Mucosa of stomach (tissue), 1 donor: ENCODE results near the gene PHETA1.

Source experiments
- H3K27me3 ChIP-seq: one replicate; pipeline ENCODE4 v1.7.0; 2013; ENCODE audit warnings: mild to moderate bottlenecking, low read length; ENCODE audit not compliant: control insufficient read depth, insufficient read depth
- H3K36me3 ChIP-seq: one replicate; pipeline ENCODE4 v1.7.0; 2013; ENCODE audit warnings: low read length; ENCODE audit not compliant: control insufficient read depth, insufficient read depth
- H3K4me1 ChIP-seq: one replicate; pipeline ENCODE4 v1.7.0; 2013; ENCODE audit warnings: mild to moderate bottlenecking, low read length; ENCODE audit not compliant: control insufficient read depth, insufficient read depth
- H3K4me3 ChIP-seq: one replicate; pipeline ENCODE4 v1.7.0; 2013; ENCODE audit warnings: low read length
- H3K9ac ChIP-seq: one replicate; pipeline ENCODE4 v1.7.0; 2013; ENCODE audit warnings: mild to moderate bottlenecking, low read length, moderate library complexity
- H3K9me3 ChIP-seq: one replicate; pipeline ENCODE4 v1.7.0; 2013; ENCODE audit warnings: mild to moderate bottlenecking, low read length, moderate library complexity; ENCODE audit not compliant: control insufficient read depth
- donor health status: Pancreatic carcinoma.

The PHETA1 gene, protein sequence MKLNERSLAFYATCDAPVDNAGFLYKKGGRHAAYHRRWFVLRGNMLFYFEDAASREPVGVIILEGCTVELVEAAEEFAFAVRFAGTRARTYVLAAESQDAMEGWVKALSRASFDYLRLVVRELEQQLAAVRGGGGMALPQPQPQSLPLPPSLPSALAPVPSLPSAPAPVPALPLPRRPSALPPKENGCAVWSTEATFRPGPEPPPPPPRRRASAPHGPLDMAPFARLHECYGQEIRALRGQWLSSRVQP

DNA sequence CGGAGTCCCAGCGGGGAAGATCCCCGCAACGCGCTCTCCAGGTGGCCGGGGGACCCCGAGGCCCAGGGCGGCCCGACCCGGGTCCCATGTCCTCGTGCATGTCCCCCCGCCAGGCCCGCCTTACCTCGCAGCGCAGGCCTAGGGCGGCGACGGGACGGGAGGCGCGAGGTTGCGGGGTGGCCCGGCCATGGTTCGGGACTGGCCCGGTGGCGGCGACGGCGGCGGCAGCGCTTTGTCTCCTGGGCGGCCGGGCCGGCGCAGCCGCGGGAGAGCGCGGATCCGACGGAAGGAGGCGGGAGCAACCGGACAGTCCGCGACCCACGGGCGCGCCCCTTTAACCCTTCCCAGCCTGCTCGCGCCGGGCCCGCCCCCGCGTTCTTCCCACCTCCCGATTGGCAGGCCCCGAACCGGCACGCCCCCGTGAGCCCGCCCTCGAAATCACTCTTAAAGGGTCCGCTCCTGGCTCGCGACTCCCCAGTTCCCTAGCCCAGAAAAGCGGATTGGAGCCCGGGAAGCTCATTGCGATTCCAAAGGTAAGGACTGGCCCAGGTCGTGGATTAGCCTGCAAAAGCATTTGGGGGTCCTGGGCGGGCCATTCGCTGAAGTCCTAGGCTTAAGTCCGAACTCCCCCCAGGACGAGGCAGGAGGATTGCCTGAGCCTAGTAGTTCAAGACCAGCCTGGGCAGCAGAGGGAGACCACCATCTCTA lies at the start of gene PHETA1:
TSS of gene PHETA1 (minus strand) at position 308 of the 708 bp plus-strand sequence. CDS start 5,668 bp downstream, outside the sequence.
- Histone ChIP-seq H3K4me1 (peaks cover 34% of the 10 kb centered on the region), H3K4me3 (peak within 1 kb of the TSS; percentile 63), H3K9ac (peak within 1 kb of the TSS; percentile 86), H3K9me3 (no peaks in the 10 kb centered on the region), H3K27me3 (no peaks in the 10 kb centered on the region), H3K36me3 (no peaks in the 10 kb centered on the region)

DNA sequence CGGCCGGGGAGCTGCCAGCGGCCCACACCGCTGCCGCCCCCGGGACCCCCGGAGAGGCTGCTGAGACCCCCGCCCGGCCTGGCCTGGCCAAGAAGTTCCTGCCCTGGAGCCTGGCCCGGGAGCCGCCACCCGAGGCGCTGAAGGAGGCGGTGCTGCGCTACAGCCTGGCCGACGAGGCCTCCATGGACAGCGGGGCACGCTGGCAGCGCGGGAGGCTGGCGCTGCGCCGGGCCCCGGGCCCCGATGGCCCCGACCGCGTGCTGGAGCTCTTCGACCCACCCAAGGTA lies 49.6 kb upstream of the PHETA1 start:
- no peaks in the 10 kb centered on the region for H3K36me3 ChIP-seq
- no peak overlapping the region for H3K9ac ChIP-seq
- no peak overlapping the region for H3K4me3 ChIP-seq
- no peaks in the 10 kb centered on the region for H3K27me3 ChIP-seq
- H3K9me3 ChIP-seq = no peaks in the 10 kb centered on the region
- H3K4me1 ChIP-seq = no peaks in the 10 kb centered on the region

DNA sequence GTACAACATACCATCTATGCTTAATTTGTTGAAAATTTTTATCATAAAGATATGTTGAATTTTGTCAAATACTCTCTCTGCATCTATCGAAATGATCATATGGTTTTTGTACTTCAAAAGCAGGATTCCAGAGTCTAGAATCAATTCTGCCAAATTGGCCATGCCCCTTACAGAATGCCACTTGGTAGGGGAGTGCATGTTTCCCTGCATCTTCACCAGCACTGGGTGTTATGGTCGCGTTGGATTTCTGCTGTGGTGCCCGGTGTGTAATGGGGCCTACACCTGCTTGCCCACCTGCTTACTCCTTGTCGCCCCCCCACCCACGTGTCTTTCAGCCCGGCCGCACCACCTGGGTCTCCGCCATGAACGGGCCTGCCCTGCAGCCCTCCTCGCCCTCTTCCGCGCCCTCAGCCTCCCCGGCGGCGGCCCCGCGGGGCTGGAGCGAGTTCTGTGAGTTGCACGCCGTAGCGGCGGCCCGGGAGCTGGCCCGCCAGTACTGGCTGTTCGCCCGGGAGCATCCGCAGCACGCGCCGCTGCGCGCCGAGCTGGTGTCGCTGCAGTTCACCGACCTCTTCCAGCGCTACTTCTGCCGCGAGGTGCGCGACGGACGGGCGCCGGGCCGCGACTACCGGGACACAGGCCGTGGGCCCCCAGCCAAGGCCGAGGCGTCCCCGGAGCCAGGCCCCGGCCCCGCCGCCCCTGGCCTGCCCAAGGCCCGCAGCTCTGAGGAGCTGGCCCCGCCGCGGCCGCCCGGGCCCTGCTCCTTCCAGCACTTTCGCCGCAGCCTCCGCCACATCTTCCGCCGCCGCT lies 49.1 kb upstream of the PHETA1 start:
- H3K4me1 ChIP-seq = no peaks in the 10 kb centered on the region
- H3K9ac ChIP-seq = no peak overlapping the region
- H3K36me3 ChIP-seq = no peaks in the 10 kb centered on the region
- no peak overlapping the region for H3K4me3 ChIP-seq
- no peaks in the 10 kb centered on the region for H3K9me3 ChIP-seq
- H3K27me3 ChIP-seq = no peaks in the 10 kb centered on the region

DNA sequence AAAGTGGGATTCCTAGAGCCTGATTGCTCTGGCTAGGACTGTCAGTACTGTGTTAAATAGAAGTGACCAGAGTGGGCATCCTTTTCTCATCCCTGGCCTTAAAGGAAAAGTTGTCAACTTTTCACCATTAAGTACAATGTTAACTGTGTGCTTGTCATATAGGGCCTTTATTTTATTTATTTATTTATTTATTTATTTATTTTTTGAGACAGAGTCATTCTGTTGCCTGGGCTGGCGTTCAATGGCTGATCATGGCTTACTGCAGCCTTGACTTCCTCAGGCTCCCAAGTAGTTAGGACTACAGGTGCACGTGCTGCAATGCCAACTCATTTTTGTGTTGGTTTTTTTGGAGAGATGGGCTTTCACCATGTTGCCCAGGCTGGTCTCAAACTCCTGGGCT lies 48.4 kb upstream of the PHETA1 start:
- H3K9ac ChIP-seq = no peak overlapping the region
- H3K4me3 ChIP-seq = no peak overlapping the region
- H3K9me3 ChIP-seq = no peaks in the 10 kb centered on the region
- no peaks in the 10 kb centered on the region for H3K27me3 ChIP-seq
- H3K36me3 ChIP-seq = no peaks in the 10 kb centered on the region
- H3K4me1 ChIP-seq = no peaks in the 10 kb centered on the region

DNA sequence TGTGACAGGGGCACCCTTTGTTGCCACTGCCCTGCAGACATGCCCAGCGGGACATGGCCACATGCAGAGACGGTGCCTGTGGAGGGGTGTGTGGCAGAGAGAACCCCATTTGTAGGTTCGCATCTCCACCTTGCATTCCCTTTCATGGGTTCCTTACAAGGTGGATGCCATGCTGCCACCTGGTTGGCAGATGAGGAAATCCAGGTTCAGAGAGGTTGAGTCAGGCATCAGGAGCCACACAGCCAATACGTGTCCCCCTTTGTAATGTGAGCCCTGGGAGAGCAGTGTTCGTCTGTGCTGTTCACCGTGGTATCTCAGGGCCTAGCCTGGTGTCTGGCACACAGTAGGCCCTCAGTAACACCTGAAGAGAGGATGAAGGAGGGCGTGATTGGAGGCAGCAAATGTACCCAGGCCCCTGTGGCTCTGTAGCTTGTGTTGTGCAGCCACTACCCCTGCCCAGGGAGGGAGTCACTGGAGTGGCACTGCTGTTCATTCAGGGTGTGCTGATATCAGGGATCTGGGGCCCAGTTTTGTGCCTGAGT lies 45.9 kb upstream of the PHETA1 start:
- Histone ChIP-seq H3K36me3 (no peaks in the 10 kb centered on the region), H3K9ac (no peak overlapping the region), H3K27me3 (no peaks in the 10 kb centered on the region), H3K4me3 (no peak overlapping the region), H3K4me1 (peaks cover 4% of the 10 kb centered on the region), H3K9me3 (no peaks in the 10 kb centered on the region)

DNA sequence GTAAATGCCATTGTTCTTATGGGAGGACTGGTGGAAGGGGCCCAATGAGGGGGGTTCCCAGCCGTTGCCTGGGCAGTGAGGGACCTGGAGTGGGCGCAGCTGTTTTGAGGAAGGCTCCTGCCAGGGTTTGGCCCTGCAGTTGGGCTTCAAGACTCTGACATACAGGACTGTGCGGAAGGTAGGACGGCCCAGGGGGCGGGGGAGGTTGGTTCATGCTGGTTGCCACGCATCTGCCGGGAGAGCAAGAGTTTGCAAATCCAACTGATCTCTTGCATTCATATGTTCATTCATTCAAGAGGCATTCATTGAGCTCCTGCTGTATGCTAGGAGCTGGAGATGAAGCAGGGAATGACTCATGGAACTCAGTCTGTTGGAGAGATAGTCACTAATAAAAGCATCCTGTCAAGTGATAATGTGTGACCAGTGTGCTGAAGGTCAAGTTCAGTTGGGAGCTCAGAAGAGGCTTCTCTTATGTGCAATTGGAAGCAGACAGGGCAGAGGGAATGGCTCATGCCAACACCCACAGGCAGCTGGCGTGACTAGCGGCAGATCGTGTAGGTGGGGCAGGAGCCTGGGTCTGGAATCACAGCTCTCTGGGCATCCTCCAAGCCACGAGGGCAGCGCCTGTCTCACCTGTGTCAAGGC lies 44.7 kb upstream of the PHETA1 start:
- Histone ChIP-seq H3K4me3 (no peak overlapping the region), H3K36me3 (no peaks in the 10 kb centered on the region), H3K9ac (no peak overlapping the region), H3K4me1 (peaks cover 6% of the 10 kb centered on the region), H3K9me3 (no peaks in the 10 kb centered on the region), H3K27me3 (no peaks in the 10 kb centered on the region)

DNA sequence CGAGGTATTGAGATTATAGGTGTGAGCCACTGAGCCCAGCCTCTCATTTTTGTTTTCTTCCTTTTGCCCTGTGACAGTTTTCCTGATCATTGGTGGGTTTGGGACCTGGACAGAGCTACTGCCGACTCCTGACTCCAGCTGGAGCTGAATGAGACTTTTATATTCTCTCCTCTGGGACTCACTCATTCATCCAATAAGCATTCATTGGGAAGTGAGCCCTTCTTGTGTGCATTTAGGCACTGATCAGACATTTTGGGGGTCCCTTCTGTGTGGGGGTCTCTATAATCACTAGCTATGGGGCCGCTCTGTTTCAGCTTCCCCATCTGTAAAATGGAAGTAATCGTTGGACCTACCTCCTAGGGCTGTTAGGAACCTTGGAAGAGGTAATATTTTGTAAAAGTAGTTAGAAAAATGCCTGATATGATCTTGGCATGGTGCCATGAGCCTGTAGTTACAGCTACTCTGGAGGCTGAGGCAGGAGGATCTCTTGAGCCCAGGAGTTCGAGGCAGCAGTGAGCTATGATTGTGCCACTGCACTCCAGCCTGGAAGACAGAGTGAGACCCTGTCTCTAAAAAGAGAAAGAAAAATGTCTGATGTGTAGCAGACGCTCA lies 44.0 kb upstream of the PHETA1 start:
- peaks cover 10% of the 10 kb centered on the region for H3K4me1 ChIP-seq
- H3K9me3 ChIP-seq = no peaks in the 10 kb centered on the region
- H3K9ac ChIP-seq = no peak overlapping the region
- H3K27me3 ChIP-seq = no peaks in the 10 kb centered on the region
- no peaks in the 10 kb centered on the region for H3K36me3 ChIP-seq
- H3K4me3 ChIP-seq = no peak overlapping the region

DNA sequence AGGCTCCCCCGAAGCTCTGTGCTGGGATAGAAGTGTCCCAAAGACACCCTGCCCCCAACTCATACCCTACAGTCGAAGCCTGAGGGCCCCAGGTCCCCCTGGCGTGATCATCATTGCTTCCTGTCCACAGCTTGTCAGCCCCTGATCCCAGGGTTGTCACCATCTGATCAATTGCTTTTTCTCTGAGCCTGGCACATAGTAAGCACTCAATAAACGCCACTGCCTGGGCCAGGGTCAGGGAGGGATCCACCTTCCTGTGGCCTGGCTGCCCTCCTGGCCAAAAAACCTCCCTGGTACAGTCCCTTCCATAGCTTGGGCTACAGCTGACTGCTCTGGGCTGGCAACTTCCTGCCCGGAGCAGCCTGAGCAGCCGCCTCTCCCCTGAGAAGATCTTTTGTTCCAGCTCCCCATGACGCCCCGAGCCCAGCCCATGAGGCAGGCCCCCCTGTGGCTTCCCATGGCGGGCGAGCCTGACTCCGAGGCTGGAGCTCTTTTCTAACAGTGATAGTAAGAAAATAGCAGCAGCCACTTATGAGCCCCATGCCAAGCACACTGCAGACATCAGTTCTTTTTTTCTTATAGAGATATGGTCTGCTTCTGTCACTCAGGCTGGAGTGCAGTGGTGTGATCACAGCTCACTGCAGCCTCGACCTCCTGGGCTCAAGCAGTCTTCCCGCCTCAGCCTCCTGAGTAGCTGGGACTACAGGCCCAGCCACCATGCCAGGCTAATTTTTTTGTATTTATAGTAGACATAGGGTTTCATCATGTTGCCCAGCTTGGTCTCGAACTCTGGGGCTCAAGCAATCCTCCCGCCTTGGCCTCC lies 43.3 kb upstream of the PHETA1 start:
- Histone ChIP-seq H3K9me3 (no peaks in the 10 kb centered on the region), H3K36me3 (no peaks in the 10 kb centered on the region), H3K9ac (no peak overlapping the region), H3K4me3 (no peak overlapping the region), H3K4me1 (peaks cover 10% of the 10 kb centered on the region), H3K27me3 (no peaks in the 10 kb centered on the region)

DNA sequence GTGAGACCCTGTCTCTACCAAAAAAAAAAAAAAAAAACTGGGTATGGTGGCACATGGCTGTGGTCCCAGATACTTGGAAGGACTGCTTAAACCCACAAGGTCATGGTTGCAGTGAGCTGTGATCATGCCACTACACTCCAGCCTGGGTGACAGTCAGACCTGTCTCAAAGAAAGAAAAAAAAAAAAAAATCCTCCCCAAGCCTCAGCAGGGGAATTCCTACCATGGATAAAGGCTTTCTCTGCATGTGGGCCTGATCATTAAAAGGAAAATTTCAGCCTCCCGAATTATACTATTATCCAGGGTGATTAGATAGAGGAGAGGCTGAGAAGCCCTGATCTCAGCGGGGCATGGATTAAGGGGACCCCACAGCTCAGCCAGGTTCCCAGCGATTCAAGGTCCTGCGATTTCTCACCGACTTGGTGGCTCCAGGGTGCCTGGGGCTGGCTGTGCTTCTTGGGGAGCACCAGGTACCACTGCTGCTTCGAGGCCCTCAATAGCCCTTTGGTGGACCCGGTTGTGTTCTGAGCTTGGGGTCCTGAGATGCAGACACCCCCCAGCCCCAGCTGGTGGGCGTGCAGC lies 42.4 kb upstream of the PHETA1 start:
- no peaks in the 10 kb centered on the region for H3K9me3 ChIP-seq
- H3K4me3 ChIP-seq = no peak overlapping the region
- H3K4me1 ChIP-seq = peaks cover 10% of the 10 kb centered on the region
- H3K9ac ChIP-seq = no peak overlapping the region
- no peaks in the 10 kb centered on the region for H3K36me3 ChIP-seq
- H3K27me3 ChIP-seq = peaks cover 5% of the 10 kb centered on the region

DNA sequence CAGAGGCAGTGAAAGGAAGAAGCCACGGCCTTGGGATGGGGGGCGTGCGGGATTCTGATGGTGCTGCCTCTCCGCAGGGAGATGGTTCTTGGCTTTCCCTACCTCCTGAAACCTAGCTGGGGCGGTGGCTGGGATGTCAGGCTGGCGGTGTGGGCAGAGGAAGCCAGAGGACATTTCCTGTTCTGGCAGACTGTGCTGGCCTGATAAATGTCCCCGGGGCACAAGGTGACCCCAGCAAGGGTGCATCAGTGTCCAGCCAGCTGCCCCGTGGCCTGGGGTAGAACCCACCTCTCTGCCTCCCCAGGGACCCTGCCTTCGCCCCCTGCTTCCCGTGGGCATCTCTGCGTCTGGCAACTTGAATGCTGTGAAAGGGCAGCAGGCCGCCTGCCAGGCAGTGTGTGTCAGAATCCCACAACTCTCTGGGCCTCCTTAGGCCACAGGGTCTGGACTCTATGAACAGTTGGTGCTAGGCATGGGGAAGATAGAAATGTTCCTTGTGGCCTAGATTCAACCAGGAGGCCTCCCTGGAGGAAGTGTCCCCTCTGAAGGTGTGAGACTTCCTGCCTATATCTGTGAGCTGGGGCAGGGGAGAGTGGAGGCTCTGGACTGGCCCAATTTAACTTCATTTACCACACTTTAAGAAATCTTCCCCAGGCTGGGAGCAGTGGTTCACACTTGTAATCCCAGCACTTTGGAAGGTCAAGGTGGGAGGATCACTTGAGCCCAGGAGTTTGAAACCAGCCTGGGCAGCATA lies 41.7 kb upstream of the PHETA1 start:
- Histone ChIP-seq H3K36me3 (no peaks in the 10 kb centered on the region), H3K4me3 (no peak overlapping the region), H3K9ac (no peak overlapping the region), H3K4me1 (peaks cover 10% of the 10 kb centered on the region), H3K27me3 (peaks cover 6% of the 10 kb centered on the region), H3K9me3 (no peaks in the 10 kb centered on the region)
